Measurements from ENCODE around the gene LSM12.
"Not testable (repeated sequence)": the region's sequence is repeated elsewhere in the genome, so short reads cannot be mapped to it uniquely, and the experiment has no call there.

The LSM12 gene

GRCh38 chr17:44034688-44035087 lies 31.8 kb downstream of the LSM12 start:
- DNase-seq = not testable (repeated sequence)

GRCh38 chr17:44033861-44034408 lies 32.5 kb downstream of the LSM12 start:
- DNase-seq = no peak

- DNase-seq = no peak
Measured at GRCh38 chr17:44030482-44030881, 36.0 kb downstream of the LSM12 start.

- no peak for DNase-seq
Measured at GRCh38 chr17:44029736-44030135, 36.7 kb downstream of the LSM12 start.

GRCh38 chr17:44024853-44025252 lies 41.6 kb downstream of the LSM12 start:
- no peak for DNase-seq

GRCh38 chr17:44024271-44024663 lies 42.2 kb downstream of the LSM12 start:
- no peak for DNase-seq

GRCh38 chr17:44023545-44024270 lies 42.8 kb downstream of the LSM12 start:
- no peak for DNase-seq

GRCh38 chr17:44022246-44022645 lies 44.2 kb downstream of the LSM12 start:
- no peak for DNase-seq

- DNase-seq = not testable (repeated sequence)
Measured at GRCh38 chr17:44021227-44021626, 45.2 kb downstream of the LSM12 start.

- peak; percentile 89 for DNase-seq
Measured at GRCh38 chr17:44014437-44015172, 51.9 kb downstream of the LSM12 start, which contains the start of gene TMEM101. TSS of gene TMEM101 (minus strand) at chr17:44014963. CDS start at chr17:44014952, 11 bp downstream.

GRCh38 chr17:44014133-44014436 lies 52.4 kb downstream of the LSM12 start:
- no peak for DNase-seq

- DNase-seq = no peak
Measured at GRCh38 chr17:44012874-44013273, 53.6 kb downstream of the LSM12 start.

- DNase-seq = no peak
Measured at GRCh38 chr17:44012391-44012790, 54.1 kb downstream of the LSM12 start.

GRCh38 chr17:44011876-44012275 lies 54.6 kb downstream of the LSM12 start:
- DNase-seq = no peak

- no peak for DNase-seq
Measured at GRCh38 chr17:44010966-44011647, 55.4 kb downstream of the LSM12 start.

GRCh38 chr17:44008205-44008909 lies 58.1 kb downstream of the LSM12 start:
- no peak for DNase-seq

GRCh38 chr17:44007346-44008204 lies 58.9 kb downstream of the LSM12 start:
- DNase-seq = no peak

GRCh38 chr17:44006598-44007345 lies 59.7 kb downstream of the LSM12 start:
- peak; percentile 97 for DNase-seq

GRCh38 chr17:44006272-44006597 lies 60.2 kb downstream of the LSM12 start:
- peak; percentile 24 for DNase-seq

GRCh38 chr17:44005527-44006271 lies 60.8 kb downstream of the LSM12 start:
- peak; percentile 44 for DNase-seq
